Activated T-helper 9 cell treated with anti-CD3 and anti-CD28 coated beads, Interleukin-2, amount 50 U/mL, for 16 hours (primary cell): ENCODE data around the gene STK16.
A peak's percentile ranks its signal among the peaks of the same experiment; 100 is the strongest.
"Not testable (repeated sequence)": the region's sequence is repeated elsewhere in the genome, so short reads cannot be mapped to it uniquely, and the experiment has no call there.

Source experiments
- DNase-seq: peaks from one replicate; pipeline ENCODE4 v3.0.0-alpha.2; 2020; ENCODE audit warnings: low read depth

Gene STK16

DNA sequence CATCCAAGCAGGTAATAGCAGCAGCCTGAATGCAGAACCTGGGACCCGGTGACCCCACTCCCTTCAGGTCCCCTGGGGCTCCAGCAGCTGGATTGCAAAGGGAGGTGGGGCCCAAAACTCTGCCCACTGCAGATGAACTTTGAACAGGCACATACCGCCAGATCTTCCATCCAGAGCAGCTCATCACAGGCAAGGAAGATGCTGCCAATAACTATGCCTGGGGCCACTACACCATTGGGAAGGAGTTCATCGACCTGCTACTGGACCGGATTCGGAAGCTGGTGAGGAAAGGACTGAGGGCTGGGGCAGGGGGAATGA lies 24.7 kb downstream of the STK16 start:
- DNase-seq: no peak

DNA sequence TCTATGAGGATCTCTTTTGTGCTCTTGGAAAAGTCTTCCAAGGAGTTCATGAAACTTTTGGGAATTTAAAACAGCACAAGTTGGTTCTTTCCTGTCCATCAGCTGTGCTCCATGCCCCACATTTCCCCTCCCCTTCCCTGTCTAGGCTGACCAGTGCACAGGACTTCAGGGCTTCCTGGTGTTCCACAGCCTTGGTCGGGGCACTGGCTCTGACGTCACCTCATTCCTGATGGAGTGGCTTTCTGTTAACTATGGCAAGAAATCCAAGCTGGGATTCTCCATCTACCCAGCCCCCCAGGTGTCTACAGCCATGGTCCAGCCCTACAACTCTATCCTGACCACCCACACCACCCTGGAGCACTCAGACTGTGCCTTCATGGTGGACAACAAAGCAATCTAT lies 25.7 kb downstream of the STK16 start:
- no peak for DNase-seq

DNA sequence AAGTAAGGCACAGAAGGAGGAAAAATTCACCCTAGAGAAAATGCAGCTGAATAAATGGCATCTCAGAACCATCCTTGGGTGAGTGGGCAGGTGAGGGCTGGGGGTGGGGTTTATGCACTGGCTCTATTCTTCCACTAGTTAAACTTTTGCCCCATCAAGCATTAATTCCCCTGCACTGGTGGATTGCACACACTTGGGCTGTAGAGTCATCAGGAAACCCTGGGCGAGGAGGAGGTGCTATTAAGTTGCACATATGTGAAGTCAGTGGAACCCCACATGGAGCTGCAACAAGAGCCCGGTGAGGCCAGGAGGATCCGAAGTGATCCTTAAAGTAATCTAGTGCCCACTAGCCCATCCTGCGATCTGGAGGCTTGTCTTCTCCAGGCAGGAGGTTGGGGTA lies 27.1 kb downstream of the STK16 start:
- DNase-seq: no peak

DNA sequence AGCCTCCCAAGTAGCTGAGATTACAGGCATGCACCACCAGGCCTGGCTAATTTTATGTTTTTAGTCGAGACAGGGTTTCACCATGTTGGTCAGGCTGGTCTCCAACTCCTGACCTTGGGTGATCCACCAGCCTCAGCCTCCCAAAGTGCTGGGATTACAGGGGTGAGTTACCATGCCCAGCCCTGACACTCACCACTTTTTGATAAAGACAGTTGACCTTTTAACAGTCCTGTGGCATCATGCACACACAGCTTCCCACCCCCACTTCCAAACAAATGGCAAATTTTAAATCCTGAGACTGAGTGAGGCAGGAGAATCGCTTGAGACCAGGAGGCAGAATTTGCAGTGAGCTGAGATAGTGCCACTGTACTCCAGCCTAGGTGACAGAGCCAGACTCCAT lies 27.7 kb downstream of the STK16 start:
- no peak for DNase-seq

DNA sequence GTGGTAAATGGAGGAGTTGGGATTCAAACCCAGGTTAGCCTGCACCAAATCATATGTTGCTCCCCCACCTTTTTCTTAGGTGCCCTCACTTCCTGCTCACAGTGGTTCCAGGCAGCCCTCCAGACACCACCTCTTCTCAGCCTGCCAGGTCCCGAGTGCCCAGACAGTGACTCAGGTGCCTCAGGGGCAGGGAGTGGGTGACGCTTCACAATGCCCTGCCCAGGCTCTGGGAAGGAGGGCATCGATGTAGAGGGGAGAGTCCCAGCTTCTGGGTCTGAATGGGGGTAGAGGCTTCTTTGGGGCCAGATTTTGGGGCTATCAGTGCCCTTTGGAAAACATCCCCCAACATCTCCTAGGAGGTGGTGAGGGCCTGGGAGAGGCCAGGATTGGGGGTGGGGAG lies 28.7 kb downstream of the STK16 start:
- no peak for DNase-seq

DNA sequence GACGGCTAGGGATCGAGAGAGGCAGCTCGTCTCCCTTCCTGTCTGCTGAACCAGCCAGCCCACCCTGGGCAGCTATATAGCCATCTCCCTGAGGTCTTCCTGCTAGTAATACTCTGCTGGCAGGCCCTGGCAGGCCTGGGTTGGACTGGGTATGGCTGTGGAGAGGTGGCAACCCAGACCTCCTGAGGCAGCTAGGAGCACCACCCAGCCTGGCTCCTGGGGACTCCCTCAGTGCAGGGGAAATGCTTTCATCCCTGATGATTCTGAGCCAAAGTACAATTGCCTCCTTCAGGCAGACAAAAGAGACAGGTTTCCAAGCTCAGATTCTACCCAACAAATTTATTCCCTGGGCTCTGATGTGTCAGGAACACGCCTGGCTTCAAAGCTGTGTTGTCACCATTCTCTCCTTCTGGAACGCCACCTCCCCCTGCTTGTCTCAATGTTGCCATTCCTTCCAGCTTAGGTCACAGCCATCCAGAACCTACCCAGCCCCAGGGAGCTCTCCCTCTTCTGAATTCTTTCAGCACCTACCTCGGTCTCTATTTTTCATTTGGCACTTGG lies 29.2 kb downstream of the STK16 start:
- DNase-seq: no peak

DNA sequence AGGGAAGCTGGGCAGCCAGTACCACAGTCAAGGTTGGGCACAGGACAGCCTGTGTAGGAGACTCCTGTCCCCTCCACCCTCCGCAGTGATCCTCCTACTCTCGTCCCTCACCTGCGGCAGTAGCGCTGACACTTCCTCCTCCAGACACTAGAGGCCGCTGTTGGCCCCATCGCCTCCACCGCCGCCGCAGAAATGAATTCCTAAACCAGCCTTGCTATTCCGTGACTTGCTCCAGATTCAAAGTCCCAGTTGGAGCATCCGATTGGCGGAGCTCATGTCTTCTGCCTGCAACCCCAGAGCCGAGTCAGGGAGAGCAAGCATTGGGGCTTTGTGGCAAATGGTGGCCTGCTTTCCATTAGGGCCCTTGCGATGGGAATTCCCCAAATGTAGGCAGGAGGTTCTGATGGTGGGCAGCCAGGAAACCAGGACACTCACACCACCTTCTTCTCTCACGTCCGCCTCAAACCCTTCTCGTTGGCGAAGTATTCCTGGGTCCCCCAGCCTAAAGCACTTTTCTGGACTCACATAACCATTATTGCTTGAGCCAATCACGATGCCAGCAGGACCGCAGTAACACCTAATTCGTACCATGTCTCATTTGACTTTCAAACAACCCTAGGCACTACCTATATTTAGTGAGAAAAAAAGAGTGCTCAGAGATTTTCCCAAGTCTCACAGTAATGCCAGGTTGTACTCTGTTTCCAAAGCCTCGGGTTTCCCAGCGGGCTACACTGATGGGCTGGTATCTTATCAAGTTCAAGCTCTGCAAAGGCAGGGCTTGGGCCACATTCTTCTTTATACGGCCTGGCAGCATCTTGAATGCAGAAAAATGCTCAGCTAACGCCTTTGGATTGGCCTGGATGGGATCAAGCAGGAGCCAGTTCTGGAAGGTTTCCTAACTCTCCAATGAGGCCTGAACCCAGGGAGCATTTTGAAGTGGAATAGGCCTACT lies 32.7 kb downstream of the STK16 start:
- peak; percentile 61 for DNase-seq

DNA sequence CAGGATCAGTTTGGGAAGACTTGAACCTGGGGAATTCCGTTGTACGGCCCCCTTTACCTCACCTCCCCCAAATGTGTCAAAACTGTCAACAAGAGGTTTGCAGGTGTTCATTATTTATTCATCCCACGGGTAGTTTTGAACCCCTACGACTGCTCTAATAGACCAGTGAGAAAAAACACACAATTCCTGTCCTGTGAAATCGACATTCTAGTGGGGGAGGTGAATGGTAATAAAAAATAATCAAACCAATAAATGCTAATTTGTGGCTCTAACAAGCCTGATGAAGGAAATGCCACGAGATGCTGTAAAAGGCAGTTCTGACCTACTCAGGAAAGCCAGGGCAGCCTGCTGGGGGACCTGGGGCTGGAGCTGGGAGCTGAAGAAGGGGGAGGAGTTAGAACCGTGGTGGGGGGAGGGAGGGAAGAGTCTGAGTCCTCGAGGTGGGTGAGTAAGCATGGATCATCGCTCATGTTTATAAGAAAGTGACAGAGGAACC lies 33.4 kb downstream of the STK16 start:
- DNase-seq: no peak

DNA sequence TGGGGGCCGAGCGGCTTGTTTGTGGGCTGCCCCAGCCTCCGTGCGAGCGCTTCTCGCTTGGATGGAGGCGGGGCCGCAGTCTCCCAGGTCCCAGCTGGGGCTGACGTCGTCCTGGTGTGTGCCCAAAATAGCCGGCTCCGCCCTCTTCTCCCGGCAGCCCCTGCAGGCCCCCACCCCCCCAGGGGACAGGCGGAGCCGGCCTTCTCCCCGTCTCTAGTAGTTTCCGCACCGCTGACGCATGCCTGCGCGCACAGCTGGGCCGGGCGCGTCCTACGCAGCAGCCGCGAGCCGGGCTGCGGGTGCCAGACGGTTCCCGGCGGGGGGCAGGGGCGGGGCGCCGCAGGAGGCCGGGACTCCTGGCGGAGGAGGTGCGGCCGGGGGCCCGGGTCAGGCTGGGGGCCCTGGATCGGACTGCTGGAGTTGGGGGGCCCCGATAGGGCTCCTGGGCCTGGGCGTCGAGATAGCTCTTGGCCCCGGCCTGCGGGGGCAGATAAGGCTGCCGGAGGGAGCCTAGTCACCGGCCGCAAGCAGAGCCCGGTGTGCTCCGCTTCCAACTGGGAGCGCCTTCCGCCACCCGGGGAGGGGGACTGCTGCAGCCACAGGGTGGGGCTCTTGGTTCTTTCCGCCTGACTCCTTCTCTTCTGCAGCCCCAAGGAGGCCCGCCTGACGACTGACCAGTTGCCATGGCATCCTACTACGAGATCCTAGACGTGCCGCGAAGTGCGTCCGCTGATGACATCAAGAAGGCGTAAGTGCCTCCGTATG lies 34.1 kb downstream of the STK16 start, which contains the start of gene DNAJB2:
DNAJB2 (plus strand) TSS at position 216 of the 765 bp plus-strand sequence; CDS start at position 684, 468 bp downstream.
- peak; percentile 99 for DNase-seq

DNA sequence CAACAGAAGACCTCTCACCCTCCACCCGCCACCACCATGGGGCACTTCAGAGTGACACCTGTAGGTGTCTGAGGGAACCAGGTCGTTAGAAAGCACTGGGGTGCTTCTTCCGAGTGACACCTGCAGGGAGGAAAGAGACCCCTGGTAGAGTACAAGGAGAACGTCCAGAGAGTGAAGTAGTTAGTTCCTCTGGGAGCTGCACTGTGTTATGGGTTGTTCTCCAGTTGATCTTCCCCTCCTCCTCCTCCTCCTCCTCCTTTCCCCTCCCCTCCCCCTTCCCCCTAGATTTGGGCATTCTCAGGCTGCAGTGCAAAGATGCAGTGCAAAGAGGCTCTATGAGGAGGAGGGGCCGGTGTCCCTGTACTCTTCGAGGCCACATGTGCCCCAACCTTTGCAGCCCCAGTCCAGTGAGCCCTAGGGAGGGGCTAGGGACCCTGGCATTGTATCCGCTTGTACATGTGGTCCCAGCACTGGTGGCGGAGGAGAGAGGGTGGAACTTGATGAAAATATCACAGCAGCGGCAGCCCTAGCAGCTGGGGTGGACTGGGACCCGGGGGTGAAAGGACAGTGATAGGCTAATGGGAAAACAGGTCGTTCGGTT lies 34.7 kb downstream of the STK16 start:
- DNase-seq: no peak

DNA sequence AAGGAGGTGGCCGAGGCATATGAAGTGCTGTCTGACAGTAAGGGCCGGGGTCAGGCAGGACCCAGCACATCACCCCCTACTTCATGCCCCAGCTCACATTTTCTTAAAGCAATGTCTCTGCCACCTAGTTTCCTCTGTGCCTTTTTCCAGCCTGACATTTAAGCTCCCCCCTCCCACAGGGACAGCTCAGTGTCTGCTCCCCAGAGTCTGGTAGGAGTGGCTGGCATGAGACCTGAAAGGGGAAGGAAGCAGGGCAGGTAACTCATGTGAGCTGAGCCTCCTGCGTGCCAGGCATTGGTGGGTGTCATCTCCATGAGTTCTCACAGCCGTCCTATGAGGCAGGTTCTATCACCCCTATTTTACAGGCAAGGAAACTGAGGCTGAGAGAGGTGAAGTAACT lies 35.4 kb downstream of the STK16 start:
- no peak for DNase-seq

DNA sequence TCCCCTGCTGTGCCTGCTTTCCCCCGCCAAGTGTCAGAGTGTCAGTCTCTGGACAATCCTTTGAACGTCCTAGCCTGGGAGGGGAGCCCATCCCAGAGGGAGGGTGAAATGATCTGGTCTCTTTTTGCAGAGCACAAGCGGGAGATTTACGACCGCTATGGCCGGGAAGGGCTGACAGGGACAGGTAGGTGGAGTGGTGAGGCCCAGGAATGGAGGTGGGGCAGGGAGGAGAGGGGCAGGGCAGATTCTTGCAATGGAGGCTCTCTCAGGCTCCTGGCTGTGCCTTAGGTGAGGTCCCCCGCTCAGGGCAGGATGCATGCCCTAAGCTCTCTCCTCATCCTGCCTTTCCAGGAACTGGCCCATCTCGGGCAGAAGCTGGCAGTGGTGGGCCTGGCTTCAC lies 36.3 kb downstream of the STK16 start:
- no peak for DNase-seq

DNA sequence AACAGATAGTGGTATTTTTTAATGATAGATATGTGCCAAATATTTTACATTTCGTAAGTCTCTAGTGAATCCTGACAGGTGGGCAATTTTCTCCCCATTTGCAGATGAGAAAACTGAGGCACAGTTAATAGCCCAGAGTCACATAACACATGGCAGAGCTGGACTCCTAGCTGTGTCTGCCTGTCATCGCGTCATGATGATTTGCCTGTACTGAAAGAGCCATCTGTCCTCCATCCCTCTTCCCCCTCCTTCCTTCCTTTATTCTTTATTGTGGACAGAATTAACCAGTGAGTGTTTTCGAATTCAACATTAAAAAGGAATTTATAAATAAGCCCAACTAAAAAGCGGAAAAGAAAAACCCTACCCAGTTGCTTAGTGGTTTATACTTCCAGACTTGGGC lies 37.1 kb downstream of the STK16 start:
- no peak for DNase-seq

DNA sequence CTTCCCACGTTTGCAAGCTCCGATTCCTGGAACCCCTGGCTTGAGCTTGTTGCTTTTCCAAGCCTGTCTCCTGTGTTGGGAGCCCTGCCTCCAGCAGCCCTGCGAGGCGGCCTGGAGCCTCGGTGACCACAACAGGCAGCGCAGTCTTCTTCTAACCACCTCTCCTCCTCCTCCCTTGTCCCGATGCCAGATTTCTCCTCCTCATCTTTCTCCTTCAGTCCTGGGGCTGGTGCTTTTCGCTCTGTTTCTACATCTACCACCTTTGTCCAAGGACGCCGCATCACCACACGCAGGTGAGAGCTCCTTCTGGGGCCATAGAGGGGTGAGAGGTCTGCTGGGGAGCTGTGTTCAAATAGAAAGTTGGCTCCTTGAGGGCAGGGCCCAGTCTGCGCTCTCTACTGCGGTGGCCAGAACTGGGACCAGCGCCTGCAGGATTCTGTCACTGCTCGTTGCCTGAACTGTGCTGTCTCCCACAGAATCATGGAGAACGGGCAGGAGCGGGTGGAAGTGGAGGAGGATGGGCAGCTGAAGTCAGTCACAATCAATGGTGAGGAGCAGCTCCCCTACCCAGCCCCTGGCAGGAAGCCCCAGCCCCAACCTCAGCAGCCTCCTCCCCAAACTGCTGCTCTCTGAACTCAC lies 37.8 kb downstream of the STK16 start:
- DNase-seq: no peak

DNA sequence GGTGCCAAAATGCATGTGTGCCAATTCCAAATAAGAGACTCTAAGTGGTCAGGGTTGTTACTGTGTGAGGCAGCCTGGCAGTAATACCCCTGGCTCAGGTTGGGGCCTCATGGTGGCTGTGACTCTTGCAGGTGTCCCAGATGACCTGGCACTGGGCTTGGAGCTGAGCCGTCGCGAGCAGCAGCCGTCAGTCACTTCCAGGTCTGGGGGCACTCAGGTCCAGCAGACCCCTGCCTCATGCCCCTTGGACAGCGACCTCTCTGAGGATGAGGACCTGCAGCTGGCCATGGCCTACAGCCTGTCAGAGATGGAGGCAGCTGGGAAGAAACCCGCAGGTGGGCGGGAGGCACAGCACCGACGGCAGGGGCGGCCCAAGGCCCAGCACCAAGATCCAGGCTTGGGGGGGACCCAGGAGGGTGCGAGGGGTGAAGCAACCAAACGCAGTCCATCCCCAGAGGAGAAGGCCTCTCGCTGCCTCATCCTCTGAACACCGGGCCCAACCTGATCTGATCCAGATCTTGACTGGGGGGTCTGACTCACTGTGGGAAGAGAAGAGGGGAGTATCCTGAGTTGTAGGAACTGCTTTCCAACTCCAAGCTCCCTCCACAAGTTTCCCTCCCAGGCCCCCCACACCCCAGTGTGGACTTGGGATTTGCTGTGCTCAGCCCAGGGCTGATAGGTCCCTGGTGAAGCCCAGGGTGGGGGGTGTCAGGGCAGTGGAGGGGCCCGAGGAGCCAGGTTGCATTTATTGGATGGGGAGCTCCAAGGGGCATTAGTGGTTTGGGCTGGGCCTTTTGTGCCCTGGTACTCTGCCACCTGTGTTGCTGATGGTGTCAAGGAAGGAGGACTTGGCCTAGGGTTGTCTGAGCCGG lies 39.5 kb downstream of the STK16 start:
- no peak for DNase-seq

DNA sequence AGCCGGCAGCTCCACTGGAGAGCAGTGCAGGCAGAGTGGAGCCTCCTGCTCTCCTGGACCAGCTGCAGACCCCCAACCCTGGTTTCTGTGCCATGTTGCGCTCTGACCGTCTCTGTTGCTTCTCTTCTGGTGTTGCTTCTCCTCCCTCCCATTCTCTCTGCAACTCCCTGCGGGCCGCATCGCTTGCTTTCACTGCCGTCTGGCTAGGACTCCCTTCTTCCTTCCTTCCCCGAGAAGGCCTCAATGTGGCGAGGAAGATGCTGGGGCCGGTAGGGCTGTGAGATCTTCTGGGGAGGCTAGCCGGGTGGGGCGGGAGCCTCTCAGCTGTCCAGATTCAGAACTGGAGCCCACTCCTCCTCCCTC lies 40.1 kb downstream of the STK16 start:
- no peak for DNase-seq

DNA sequence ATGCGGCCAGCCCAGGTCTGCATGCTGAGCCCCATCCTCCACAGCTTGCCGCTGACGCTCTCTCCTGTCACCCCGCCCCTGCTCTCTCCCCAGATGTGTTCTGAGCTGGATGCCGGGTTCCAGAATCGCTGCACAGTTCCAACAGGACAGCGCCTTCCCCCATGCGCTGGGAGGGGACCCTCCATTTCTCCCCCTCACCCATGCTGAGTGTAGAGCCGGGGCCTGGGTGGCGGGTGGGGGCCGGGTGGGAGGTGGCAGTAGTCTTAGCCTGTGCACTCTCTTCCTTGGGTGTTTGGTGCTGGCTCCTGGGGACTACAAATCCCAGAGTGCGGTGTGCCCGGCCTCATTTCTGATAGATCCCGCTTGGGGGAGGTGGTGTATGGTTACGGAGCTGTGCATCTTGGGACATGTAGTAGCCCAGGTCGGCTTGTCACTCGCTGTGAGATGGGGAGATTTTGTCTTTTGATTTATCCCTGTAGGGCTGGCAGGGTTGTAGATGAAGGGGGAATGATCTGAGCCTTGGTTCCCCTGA lies 40.7 kb downstream of the STK16 start:
- no peak for DNase-seq

DNA sequence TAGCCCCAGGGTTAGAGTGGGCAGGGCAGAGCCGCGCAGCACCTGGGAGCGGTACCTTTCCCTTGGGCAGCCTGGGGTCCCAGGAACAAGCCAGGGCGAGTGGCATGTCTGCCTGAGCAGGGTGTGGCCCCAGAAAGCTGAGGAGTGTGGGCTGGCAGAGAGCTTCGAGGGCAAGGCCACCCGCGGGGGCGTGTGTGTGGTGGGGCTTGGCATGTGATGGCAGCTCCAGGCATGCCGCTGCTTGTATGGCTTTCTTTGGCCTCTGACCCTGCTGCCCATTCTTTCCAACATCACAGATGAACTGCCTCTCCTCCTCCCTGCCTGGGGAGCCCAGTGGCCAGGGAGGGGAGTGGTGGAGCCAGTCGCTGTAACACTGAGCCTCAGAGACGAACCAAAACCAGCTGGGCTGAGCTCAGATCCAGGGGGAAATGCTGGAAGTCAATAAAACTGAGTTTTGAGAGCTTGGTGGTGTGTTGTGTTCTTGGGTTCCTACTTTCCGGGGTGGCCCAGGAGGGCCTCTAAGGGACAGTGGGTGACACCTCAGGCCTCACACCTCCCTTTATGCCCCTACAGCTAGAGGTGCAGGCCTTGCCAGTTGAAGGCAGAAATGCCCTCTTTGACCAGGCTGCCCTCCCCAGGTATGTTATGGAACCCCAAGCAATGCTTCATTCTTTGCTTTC lies 41.3 kb downstream of the STK16 start:
- DNase-seq: no peak

DNA sequence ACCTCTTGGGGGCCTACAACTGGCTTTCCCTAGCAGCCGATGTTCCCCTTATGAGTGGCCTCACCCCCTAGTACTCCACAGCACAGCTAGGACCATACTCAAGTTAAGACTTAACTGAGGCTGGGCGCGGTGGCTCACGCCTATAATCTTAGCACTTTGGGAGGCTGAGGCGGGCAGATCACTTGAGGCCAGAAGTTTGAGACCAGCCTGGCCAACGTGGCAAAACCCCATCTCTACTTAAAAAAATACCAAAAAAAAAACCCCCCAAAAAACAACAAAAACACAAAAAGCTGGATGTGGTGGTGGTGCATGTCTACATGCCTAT lies 41.8 kb downstream of the STK16 start:
- not testable (repeated sequence) for DNase-seq

DNA sequence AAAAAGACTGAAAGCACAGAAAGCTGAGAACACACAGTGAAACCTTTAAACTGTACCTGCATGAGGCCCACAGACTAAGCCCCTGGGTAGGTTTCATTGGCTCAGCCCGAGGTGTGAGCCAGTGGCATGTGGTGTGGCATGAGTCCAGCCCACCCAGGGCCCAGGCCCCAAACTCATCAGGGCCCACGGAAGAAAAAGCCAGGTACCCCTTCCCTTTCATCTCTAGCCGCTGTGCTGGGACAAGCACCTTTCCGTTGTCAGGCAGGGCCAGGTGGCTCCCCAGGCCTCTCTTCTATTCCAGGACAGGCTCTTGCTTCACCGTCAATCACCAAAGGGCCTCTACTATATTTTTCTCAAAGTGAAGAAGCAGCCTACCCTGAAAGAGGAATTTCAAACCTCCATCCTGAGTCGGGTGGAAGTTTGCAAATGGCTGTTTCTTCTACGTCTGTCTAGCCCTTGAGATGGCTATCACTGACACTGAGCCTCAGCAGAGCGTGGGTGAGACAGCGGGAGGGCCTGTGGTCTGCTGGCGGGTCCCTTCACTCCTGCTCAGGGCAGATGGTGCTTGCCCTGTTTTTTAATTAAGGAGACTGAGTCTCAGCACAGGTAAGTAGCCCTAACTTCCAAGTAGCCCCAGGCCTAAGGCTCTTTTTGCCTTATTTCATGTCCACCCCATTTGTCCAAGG lies 42.4 kb downstream of the STK16 start:
- DNase-seq: no peak
